Lower leg skin (tissue), 4 donors: ENCODE measurements around the gene CCNI. TPM values are rescaled to one million over a fixed set of nuclear protein-coding genes. Genes with fewer than 3 reads are reported as not detected.

Experiments used
- DNase-seq, 2 donors: peaks; one replicate each; pipeline ENCODE4 v3.0.0-alpha.2; 2019; ENCODE audit warnings: low spot score in 2 of 2
- H3K4me3 ChIP-seq: fragments of 200-600 bp; sonication (generic); 2 replicates; pipeline ENCODE4 v1.5.1; 2017; ENCODE audit warnings: mild to moderate bottlenecking, low read depth; ENCODE audit not compliant: poor library complexity, severe bottlenecking
- POLR2A ChIP-seq, 2 donors: fragments of 450-650 bp; IDR thresholded peaks; one replicate each; pipeline ENCODE4 v1.6.1; 2016 to 2017; ENCODE audit warnings: antibody characterized with exemption in 2 of 2, mild to moderate bottlenecking in 1 of 2, moderate library complexity in 1 of 2
- WGBS, 2 donors: methylation state at CpG; one replicate each; pipeline ENCODE4 v1.1.5; 2018; 5-methylcytosine and 5-hydroxymethylcytosine counted together
- intact Hi-C: fragments of 100-400 bp; cut with DNase I; formaldehyde crosslinking; loops from one replicate; pipeline ENCODE4 v1.15.0; 2023; ENCODE audit warnings: low total_unique reads
- total RNA-seq, 4 donors: library from RNA; depleted of rRNA; stranded (reverse); fragments of >200 nt; gene quantifications; one replicate each; pipeline ENCODE4 v1.1.0, GENCODE V29; 2016
- TF ChIP-seq, protein P1 (sequence below), 3 donors: fragments of 450-650 bp; IDR thresholded peaks; one replicate each; pipeline ENCODE4 v1.5.1; 2016; ENCODE audit warnings: antibody characterized with exemption in 3 of 3, mild to moderate bottlenecking in 3 of 3, moderate library complexity in 2 of 3

Gene CCNI
- total RNA-seq, 4 donors from 2014 or later: 155 to 208 (median 178) TPM

DNA sequence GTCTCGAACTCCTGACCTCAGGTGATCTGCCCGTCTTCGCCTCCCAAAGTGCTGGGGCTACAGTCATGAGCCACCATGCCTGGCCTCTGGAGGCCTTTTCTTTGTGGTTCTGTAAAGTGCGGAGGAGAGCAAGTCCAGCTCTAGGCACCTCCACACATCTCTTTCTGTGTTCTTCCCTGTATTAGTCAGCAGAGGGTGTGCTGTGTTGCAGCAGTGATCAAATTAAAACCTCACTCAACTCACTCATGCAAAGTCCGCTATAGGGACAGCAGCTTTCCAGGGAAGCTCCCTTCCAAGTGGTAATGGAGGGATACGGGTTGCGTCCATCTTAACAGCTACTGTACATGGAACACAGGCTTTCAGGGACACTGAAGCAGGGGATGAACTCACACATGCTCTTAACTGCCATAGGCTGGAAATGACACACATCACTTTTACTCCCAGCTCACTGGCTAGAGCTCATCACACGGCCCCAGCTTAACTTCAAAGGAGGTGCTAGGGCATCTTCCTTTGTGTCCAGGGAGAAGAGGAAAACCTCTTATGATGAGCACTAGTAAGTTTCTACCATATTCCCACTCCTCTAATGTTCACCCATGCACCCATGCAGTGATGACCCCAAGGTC, 45.2 kb upstream of the CCNI start:
- DNase-seq: no peak
- no peak for TF ChIP-seq POLR2A (IDR thresholded peaks at IDR 0.05)
- TF ChIP-seq, protein P1, sequence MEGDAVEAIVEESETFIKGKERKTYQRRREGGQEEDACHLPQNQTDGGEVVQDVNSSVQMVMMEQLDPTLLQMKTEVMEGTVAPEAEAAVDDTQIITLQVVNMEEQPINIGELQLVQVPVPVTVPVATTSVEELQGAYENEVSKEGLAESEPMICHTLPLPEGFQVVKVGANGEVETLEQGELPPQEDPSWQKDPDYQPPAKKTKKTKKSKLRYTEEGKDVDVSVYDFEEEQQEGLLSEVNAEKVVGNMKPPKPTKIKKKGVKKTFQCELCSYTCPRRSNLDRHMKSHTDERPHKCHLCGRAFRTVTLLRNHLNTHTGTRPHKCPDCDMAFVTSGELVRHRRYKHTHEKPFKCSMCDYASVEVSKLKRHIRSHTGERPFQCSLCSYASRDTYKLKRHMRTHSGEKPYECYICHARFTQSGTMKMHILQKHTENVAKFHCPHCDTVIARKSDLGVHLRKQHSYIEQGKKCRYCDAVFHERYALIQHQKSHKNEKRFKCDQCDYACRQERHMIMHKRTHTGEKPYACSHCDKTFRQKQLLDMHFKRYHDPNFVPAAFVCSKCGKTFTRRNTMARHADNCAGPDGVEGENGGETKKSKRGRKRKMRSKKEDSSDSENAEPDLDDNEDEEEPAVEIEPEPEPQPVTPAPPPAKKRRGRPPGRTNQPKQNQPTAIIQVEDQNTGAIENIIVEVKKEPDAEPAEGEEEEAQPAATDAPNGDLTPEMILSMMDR (IDR thresholded peaks at IDR 0.05): no peak
- intact Hi-C loops: no loop called here

DNA sequence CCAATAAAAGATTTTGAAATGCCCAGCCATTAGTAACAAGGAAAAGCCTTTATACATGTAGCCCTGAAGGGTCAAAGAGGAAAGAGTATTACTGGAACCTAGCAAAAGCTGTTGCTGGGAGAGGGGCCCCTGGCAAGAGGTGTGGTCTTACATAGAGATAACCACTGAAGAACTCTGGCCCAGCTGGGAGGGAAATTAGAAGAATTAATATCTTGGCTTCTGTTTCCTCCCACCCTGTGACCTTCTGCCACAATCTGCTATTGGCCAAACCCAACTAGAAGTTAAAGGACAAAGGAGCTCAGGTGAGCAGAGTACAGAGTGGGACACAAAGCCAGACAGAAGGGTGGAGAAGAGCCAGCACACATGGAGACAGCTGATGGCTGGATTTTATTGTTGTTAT, 41.9 kb upstream of the CCNI start:
- no peak for DNase-seq
- TF ChIP-seq, protein P1 (IDR thresholded peaks at IDR 0.05): no peak
- TF ChIP-seq POLR2A (IDR thresholded peaks at IDR 0.05): no peak
- intact Hi-C loops: no loop called here
- H3K4me3 ChIP-seq: no peak overlapping the region

More for the DNA sequence above, 45.2 kb upstream of the CCNI start:
- no peak overlapping the region for H3K4me3 ChIP-seq
- 81 to 84% methylated on average over 8 of the region's 8 CpGs for WGBS, 2 donors

DNA sequence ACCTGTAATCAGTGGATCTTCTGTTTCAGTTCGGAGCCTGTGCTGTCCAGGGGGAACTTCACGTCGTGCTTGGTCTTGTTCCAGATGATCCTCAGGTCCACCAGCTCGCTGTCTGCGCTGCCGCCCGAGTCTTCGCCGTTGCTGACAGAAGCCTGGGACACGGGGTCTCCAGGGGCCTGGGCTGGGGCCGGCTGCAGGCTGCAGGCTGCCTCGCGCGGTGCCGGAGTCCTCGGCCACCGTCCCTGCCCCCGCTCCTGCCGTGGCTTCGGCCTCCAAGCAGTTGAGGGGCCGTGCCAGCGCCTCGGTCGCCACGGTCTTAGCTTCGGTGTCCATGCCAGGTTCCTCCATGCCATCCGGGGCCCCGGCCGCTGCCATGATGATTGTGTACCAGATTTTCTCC, 37.3 kb upstream of the CCNI start:
- 94 to 96% methylated on average over 29 of the region's 29 CpGs for WGBS, 2 donors
- H3K4me3 ChIP-seq: no peak overlapping the region
- intact Hi-C loops: no loop called here
- TF ChIP-seq POLR2A (IDR thresholded peaks at IDR 0.05): no peak
- TF ChIP-seq, protein P1 (IDR thresholded peaks at IDR 0.05): no peak
- DNase-seq: no peak

DNA sequence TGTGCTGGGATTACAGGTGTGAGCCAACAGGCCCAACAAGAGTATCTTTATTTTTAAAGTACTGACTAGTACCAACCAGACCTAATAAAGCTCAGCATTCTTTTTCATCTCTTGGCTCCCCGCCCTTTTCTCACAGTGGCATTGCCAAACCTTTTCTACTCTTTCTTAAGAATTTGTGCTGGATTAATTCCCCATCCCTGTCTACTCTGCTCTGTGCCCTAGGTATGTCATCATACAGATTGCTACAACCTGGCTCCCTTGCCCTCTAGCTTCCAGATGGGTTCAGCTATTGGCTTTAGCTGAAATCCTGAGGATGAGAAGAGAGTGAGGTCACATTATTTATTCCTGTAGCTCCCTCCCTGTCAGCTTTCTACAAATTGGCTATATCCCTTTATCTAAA, 34.9 kb upstream of the CCNI start:
- 54 to 79% methylated on average over 1 of the region's 1 CpG for WGBS, 2 donors

DNA sequence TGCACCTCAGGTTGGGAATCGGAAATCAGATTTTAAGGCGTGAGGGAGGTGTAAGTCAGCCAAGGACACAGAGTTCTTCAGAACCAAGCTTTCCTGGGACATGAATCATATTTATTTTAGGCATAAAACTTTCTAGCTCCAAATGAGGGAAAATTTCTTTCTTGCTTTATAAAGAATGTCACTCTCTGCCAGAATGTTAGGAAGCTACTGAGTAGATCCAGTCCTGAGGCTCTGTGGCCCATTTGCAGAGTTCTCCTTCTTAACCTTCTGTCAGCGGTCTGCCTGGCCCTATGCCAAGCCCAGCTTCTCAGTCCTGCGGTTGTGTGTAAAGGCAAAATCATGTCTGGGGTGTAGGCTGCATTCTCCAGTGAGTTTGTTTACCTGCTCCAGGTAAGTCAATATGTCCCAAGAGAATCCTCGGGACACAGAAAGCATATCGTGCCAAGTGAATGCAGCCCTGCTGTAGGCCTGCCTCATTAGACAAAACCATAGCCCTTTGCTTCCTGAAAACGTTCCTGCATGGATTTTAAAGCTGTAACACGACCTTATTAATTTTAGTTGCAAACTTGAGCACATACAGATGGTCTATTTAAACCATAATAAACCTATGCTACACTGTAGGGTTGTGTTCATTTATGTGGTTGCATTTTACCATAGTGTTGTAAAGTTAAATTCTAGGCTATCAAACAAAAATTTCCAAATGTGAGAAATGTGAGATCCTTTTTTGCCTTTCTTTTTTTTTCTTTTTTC, 29.2 kb upstream of the CCNI start:
- no peak overlapping the region for H3K4me3 ChIP-seq
- intact Hi-C loops: no loop called here
- TF ChIP-seq, protein P1 (IDR thresholded peaks at IDR 0.05): no peak
- TF ChIP-seq POLR2A (IDR thresholded peaks at IDR 0.05): no peak
- peak; percentile 82 to 93 for DNase-seq
- 8 to 15% methylated on average over 8 of the region's 8 CpGs for WGBS, 2 donors

More for the DNA sequence above, 34.9 kb upstream of the CCNI start:
- H3K4me3 ChIP-seq: no peak overlapping the region
- TF ChIP-seq POLR2A (IDR thresholded peaks at IDR 0.05): no peak
- TF ChIP-seq, protein P1 (IDR thresholded peaks at IDR 0.05): no peak
- intact Hi-C loops: no loop called here
- DNase-seq: no peak
